ENCODE data around the gene PITPNM3.

PITPNM3 gene

GRCh38 chr17:6415616-6416015 lies 140.7 kb downstream of the PITPNM3 start:
- no peaks in the 10 kb centered on the region for H3K9me3 ChIP-seq (ENCODE audit: control insufficient read depth, insufficient read depth, low read depth, low read length)
- H3K27me3 ChIP-seq (ENCODE audit: control insufficient read depth, insufficient read depth, low read length) = no peaks in the 10 kb centered on the region
- no peaks in the 10 kb centered on the region for H3K36me3 ChIP-seq (ENCODE audit: control insufficient read depth, insufficient read depth, low read length)
- H3K27ac ChIP-seq (ENCODE audit: low read depth, low read length) = no peak overlapping the region
- H3K4me1 ChIP-seq (ENCODE audit: control insufficient read depth, insufficient read depth, low read length) = peaks cover 7% of the 10 kb centered on the region
- H3K4me3 ChIP-seq (ENCODE audit: low read depth, low read length) = no peak overlapping the region
- H3K9ac ChIP-seq (ENCODE audit: low read length) = no peak overlapping the region

- H3K4me1 ChIP-seq (ENCODE audit: control insufficient read depth, insufficient read depth, low read length) = no peaks in the 10 kb centered on the region
These were observed 143.3 kb downstream of the PITPNM3 start for GRCh38 chr17:6413065-6413464.

DNA sequence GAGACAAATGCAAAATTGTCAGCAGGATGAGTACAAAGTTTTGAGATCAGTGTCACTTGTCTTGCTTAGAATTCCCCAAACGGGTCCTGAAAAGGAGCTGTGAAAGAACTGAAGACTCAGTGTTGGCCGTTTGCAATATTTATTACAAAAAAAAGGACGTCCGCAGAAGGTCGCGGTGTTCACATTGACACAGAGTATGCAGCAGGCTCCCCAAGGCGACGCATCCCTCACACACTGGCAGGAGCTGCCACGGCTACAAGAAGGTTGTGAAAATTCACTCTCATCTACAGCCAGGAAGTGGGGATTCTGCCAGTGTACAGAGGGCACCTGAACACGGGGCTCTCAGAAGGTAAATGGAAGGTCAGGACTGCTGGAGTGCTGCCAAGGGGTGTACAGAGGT lies 147.6 kb downstream of the PITPNM3 start:
- Histone ChIP-seq H3K4me1 (ENCODE audit: control insufficient read depth, insufficient read depth, low read length) (no peaks in the 10 kb centered on the region), H3K27ac (ENCODE audit: low read depth, low read length) (no peak overlapping the region), H3K9me3 (ENCODE audit: control insufficient read depth, insufficient read depth, low read depth, low read length) (no peaks in the 10 kb centered on the region), H3K36me3 (ENCODE audit: control insufficient read depth, insufficient read depth, low read length) (no peaks in the 10 kb centered on the region), H3K27me3 (ENCODE audit: control insufficient read depth, insufficient read depth, low read length) (no peaks in the 10 kb centered on the region), H3K4me3 (ENCODE audit: low read depth, low read length) (no peak overlapping the region), H3K9ac (ENCODE audit: low read length) (no peak overlapping the region)

More at GRCh38 chr17:6413065-6413464, 143.3 kb downstream of the PITPNM3 start:
- H3K4me3 ChIP-seq (ENCODE audit: low read depth, low read length) = no peak overlapping the region
- no peak overlapping the region for H3K9ac ChIP-seq (ENCODE audit: low read length)
- H3K27ac ChIP-seq (ENCODE audit: low read depth, low read length) = no peak overlapping the region
- no peaks in the 10 kb centered on the region for H3K36me3 ChIP-seq (ENCODE audit: control insufficient read depth, insufficient read depth, low read length)
- no peaks in the 10 kb centered on the region for H3K27me3 ChIP-seq (ENCODE audit: control insufficient read depth, insufficient read depth, low read length)
- no peaks in the 10 kb centered on the region for H3K9me3 ChIP-seq (ENCODE audit: control insufficient read depth, insufficient read depth, low read depth, low read length)

DNA sequence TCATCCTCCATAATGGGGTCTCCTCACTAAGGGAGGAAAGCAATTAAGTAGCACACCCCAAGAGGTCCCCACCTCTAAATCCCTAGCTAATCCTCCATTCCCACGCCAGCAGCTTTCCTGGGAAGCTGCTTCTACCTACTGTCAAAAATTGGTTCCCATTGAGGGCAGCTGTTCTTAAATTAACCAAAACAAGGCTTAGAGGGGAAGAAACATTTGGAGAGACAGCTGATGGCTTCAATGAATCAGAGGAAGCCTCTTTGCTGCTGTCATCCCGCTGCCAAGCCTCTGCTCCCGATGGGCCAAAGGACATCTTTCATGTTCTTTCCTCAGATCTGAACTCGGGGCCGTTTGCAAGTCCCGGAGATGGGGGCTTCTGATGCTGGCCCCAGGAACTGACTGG lies 148.1 kb downstream of the PITPNM3 start:
- Histone ChIP-seq H3K9ac (ENCODE audit: low read length) (no peak overlapping the region), H3K9me3 (ENCODE audit: control insufficient read depth, insufficient read depth, low read depth, low read length) (no peaks in the 10 kb centered on the region), H3K27me3 (ENCODE audit: control insufficient read depth, insufficient read depth, low read length) (no peaks in the 10 kb centered on the region)

GRCh38 chr17:6402258-6402657 lies 154.1 kb downstream of the PITPNM3 start:
- no peak overlapping the region for H3K27ac ChIP-seq (ENCODE audit: low read depth, low read length)
- peaks cover 8% of the 10 kb centered on the region for H3K9me3 ChIP-seq (ENCODE audit: control insufficient read depth, insufficient read depth, low read depth, low read length)
- no peaks in the 10 kb centered on the region for H3K4me1 ChIP-seq (ENCODE audit: control insufficient read depth, insufficient read depth, low read length)
- H3K4me3 ChIP-seq (ENCODE audit: low read depth, low read length) = no peak overlapping the region
- H3K9ac ChIP-seq (ENCODE audit: low read length) = no peak overlapping the region
- no peaks in the 10 kb centered on the region for H3K27me3 ChIP-seq (ENCODE audit: control insufficient read depth, insufficient read depth, low read length)
- H3K36me3 ChIP-seq (ENCODE audit: control insufficient read depth, insufficient read depth, low read length) = no peaks in the 10 kb centered on the region

More for the DNA sequence above, 148.1 kb downstream of the PITPNM3 start:
- H3K4me1 ChIP-seq (ENCODE audit: control insufficient read depth, insufficient read depth, low read length) = no peaks in the 10 kb centered on the region
- no peak overlapping the region for H3K27ac ChIP-seq (ENCODE audit: low read depth, low read length)
- no peak overlapping the region for H3K4me3 ChIP-seq (ENCODE audit: low read depth, low read length)
- H3K36me3 ChIP-seq (ENCODE audit: control insufficient read depth, insufficient read depth, low read length) = no peaks in the 10 kb centered on the region
